ENCODE measurements around the gene TNP2.

The TNP2 gene

GRCh38 chr16:11245222-11245737, 23.8 kb downstream of the TNP2 start:
- TF ChIP-seq SPI1 (IDR thresholded peaks at IDR 0.05; ENCODE audit: low read depth, low read length) (no peak), TAF1 (IDR thresholded peaks at IDR 0.05; ENCODE audit: low read depth, low read length) (no peak), POLR2AphosphoS5 (IDR thresholded peaks at IDR 0.05; ENCODE audit: low read depth, low read length) (no peak), PAX5 (IDR thresholded peaks at IDR 0.05; ENCODE audit: insufficient read depth, low read length, severe bottlenecking) (no peak), POU2F2 (IDR thresholded peaks at IDR 0.05; ENCODE audit: low read depth, low read length) (no peak), POLR2A (IDR thresholded peaks at IDR 0.05; ENCODE audit: low read depth, low read length) (no peak)
- no peak for FAIRE-seq
- DNase-seq (ENCODE audit: insufficient read length, low spot score) = no peak

GRCh38 chr16:11242658-11243057, 26.5 kb downstream of the TNP2 start:
- DNase-seq (ENCODE audit: insufficient read length, low spot score) = no peak
- no peak for TF ChIP-seq POU2F2 (IDR thresholded peaks at IDR 0.05; ENCODE audit: low read depth, low read length)
- TF ChIP-seq POLR2A (IDR thresholded peaks at IDR 0.05; ENCODE audit: low read depth, low read length) = no peak
- TF ChIP-seq PAX5 (IDR thresholded peaks at IDR 0.05; ENCODE audit: insufficient read depth, low read length, severe bottlenecking) = no peak
- no peak for TF ChIP-seq SPI1 (IDR thresholded peaks at IDR 0.05; ENCODE audit: low read depth, low read length)
- no peak for TF ChIP-seq TAF1 (IDR thresholded peaks at IDR 0.05; ENCODE audit: low read depth, low read length)
- TF ChIP-seq POLR2AphosphoS5 (IDR thresholded peaks at IDR 0.05; ENCODE audit: low read depth, low read length) = no peak
- no peak for FAIRE-seq

GRCh38 chr16:11241480-11242204, 27.5 kb downstream of the TNP2 start:
- FAIRE-seq = no peak

GRCh38 chr16:11240636-11241473, 28.3 kb downstream of the TNP2 start:
- DNase-seq (ENCODE audit: insufficient read length, low spot score) (no peak), FAIRE-seq (no peak)
- no peak for TF ChIP-seq POU2F2 (IDR thresholded peaks at IDR 0.05; ENCODE audit: low read depth, low read length)
- no peak for TF ChIP-seq POLR2A (IDR thresholded peaks at IDR 0.05; ENCODE audit: low read depth, low read length)
- TF ChIP-seq POLR2AphosphoS5 (IDR thresholded peaks at IDR 0.05; ENCODE audit: low read depth, low read length) = no peak
- no peak for TF ChIP-seq PAX5 (IDR thresholded peaks at IDR 0.05; ENCODE audit: insufficient read depth, low read length, severe bottlenecking)
- TF ChIP-seq TAF1 (IDR thresholded peaks at IDR 0.05; ENCODE audit: low read depth, low read length) = no peak
- TF ChIP-seq SPI1 (IDR thresholded peaks at IDR 0.05; ENCODE audit: low read depth, low read length) = no peak

More at GRCh38 chr16:11241480-11242204, 27.5 kb downstream of the TNP2 start:
- TF ChIP-seq POLR2A (IDR thresholded peaks at IDR 0.05; ENCODE audit: low read depth, low read length) (no peak), PAX5 (IDR thresholded peaks at IDR 0.05; ENCODE audit: insufficient read depth, low read length, severe bottlenecking) (no peak), POLR2AphosphoS5 (IDR thresholded peaks at IDR 0.05; ENCODE audit: low read depth, low read length) (no peak), SPI1 (IDR thresholded peaks at IDR 0.05; ENCODE audit: low read depth, low read length) (no peak)
- no peak for DNase-seq (ENCODE audit: insufficient read length, low spot score)

- DNase-seq (ENCODE audit: insufficient read length, low spot score) = no peak
- no peak for FAIRE-seq
- no peak for TF ChIP-seq POLR2AphosphoS5 (IDR thresholded peaks at IDR 0.05; ENCODE audit: low read depth, low read length)
- no peak for TF ChIP-seq POU2F2 (IDR thresholded peaks at IDR 0.05; ENCODE audit: low read depth, low read length)
- TF ChIP-seq TAF1 (IDR thresholded peaks at IDR 0.05; ENCODE audit: low read depth, low read length) = no peak
- TF ChIP-seq SPI1 (IDR thresholded peaks at IDR 0.05; ENCODE audit: low read depth, low read length) = no peak
- TF ChIP-seq POLR2A (IDR thresholded peaks at IDR 0.05; ENCODE audit: low read depth, low read length) = no peak
- no peak for TF ChIP-seq PAX5 (IDR thresholded peaks at IDR 0.05; ENCODE audit: insufficient read depth, low read length, severe bottlenecking)
These were observed 29.2 kb downstream of the TNP2 start for GRCh38 chr16:11239644-11240632.

- FAIRE-seq = no peak
- TF ChIP-seq SPI1 (IDR thresholded peaks at IDR 0.05; ENCODE audit: low read depth, low read length) = no peak
- TF ChIP-seq POLR2AphosphoS5 (IDR thresholded peaks at IDR 0.05; ENCODE audit: low read depth, low read length) = no peak
- TF ChIP-seq POU2F2 (IDR thresholded peaks at IDR 0.05; ENCODE audit: low read depth, low read length) = no peak
- no peak for TF ChIP-seq TAF1 (IDR thresholded peaks at IDR 0.05; ENCODE audit: low read depth, low read length)
- TF ChIP-seq POLR2A (IDR thresholded peaks at IDR 0.05; ENCODE audit: low read depth, low read length) = no peak
- no peak for TF ChIP-seq PAX5 (IDR thresholded peaks at IDR 0.05; ENCODE audit: insufficient read depth, low read length, severe bottlenecking)
- DNase-seq (ENCODE audit: insufficient read length, low spot score) = no peak
These were observed 30.6 kb downstream of the TNP2 start for GRCh38 chr16:11238272-11239202.

- FAIRE-seq (no peak), DNase-seq (ENCODE audit: insufficient read length, low spot score) (no peak)
- TF ChIP-seq TAF1 (IDR thresholded peaks at IDR 0.05; ENCODE audit: low read depth, low read length) (no peak), SPI1 (IDR thresholded peaks at IDR 0.05; ENCODE audit: low read depth, low read length) (no peak), PAX5 (IDR thresholded peaks at IDR 0.05; ENCODE audit: insufficient read depth, low read length, severe bottlenecking) (no peak), POLR2A (IDR thresholded peaks at IDR 0.05; ENCODE audit: low read depth, low read length) (no peak), POU2F2 (IDR thresholded peaks at IDR 0.05; ENCODE audit: low read depth, low read length) (no peak), POLR2AphosphoS5 (IDR thresholded peaks at IDR 0.05; ENCODE audit: low read depth, low read length) (no peak)
These were observed 32.5 kb downstream of the TNP2 start for GRCh38 chr16:11236461-11237254.
